Measurements from ENCODE around the gene FTSJ3.

- TF ChIP-seq ZNF585B (tag by site-specific recombination; IDR thresholded peaks at IDR 0.05), result no peak
- no peak for TF ChIP-seq ZNF692 (tag by site-specific recombination; IDR thresholded peaks at IDR 0.05)
- no peak for TF ChIP-seq CTCF (tag by site-specific recombination; IDR thresholded peaks at IDR 0.05)
- TF ChIP-seq SP3 (tag by site-specific recombination; IDR thresholded peaks at IDR 0.05), result no peak
Measured at GRCh38 chr17:63775420-63775819, 52.0 kb downstream of the FTSJ3 start.

All from HEK293 (cell line).